HFFc6 (cell line): ENCODE data around the gene POU5F1. TPM values are rescaled to one million over a fixed set of nuclear protein-coding genes. Genes with fewer than 3 reads are reported as not detected.
"Not testable (repeated sequence)": the region's sequence is repeated elsewhere in the genome, so short reads cannot be mapped to it uniquely, and the experiment has no call there.

Experiments
- DNase-seq: peaks from one replicate; pipeline ENCODE4 v3.0.0-alpha.2; 2018
- H3K27ac Mint-ChIP-seq: 2 replicates; pipeline ENCODE4 v1.8.0; 2020; ENCODE audit warnings: mild to moderate bottlenecking, mixed read lengths
- H3K27me3 Mint-ChIP-seq: 2 replicates; pipeline ENCODE4 v1.8.0; 2021; ENCODE audit warnings: mild to moderate bottlenecking, moderate library complexity, mixed read lengths; ENCODE audit not compliant: insufficient read depth
- H3K36me3 Mint-ChIP-seq: 2 replicates; pipeline ENCODE4 v1.8.0; 2021; ENCODE audit warnings: low read depth, mixed read lengths
- H3K4me1 Mint-ChIP-seq: 2 replicates; pipeline ENCODE4 v1.8.0; 2020; ENCODE audit warnings: low read depth, mixed read lengths
- H3K4me3 Mint-ChIP-seq: 2 replicates; pipeline ENCODE4 v1.8.0; 2020; ENCODE audit warnings: mild to moderate bottlenecking, moderate library complexity, mixed read lengths
- H3K9me3 Mint-ChIP-seq: 2 replicates; pipeline ENCODE4 v1.8.0; 2020; ENCODE audit warnings: mild to moderate bottlenecking, mixed read lengths
- CTCF ChIP-seq: fragments of 200-600 bp; sonication (generic); IDR thresholded peaks from 2 replicates; pipeline ENCODE4 v1.5.0; 2021; ENCODE audit warnings: antibody characterized with exemption, mild to moderate bottlenecking
- total RNA-seq, 6 experiments: library from RNA; stranded (reverse); fragmentation: NEBNext Ultra II Directional; extraction: Animal tissue kit (Norgen Biotek cat#: 25700); gene quantifications; 2 replicates in 1 of 6; 3 replicates in 5 of 6; pipeline ENCODE4 v1.2.3, GENCODE V29; 2021

Gene POU5F1
- total RNA-seq, 6 experiments from 2014 or later, result 0.17 to 0.63 (median 0.33) TPM

GRCh38 chr6:31169123-31169857 lies 1.2 kb downstream of the POU5F1 start:
- H3K27ac Mint-ChIP-seq, result no peak overlapping the region
- peak; percentile 5 for DNase-seq
- H3K27me3 Mint-ChIP-seq, result no peaks in the 10 kb centered on the region; the same call in 1 of the 2 replicates
- H3K36me3 Mint-ChIP-seq, result 0 out of 2 replicates have a peak, but pooled peaks cover 4% of the 10 kb centered on the region
- H3K4me3 Mint-ChIP-seq, result no peak overlapping the region
- H3K4me1 Mint-ChIP-seq, result peaks cover 13% of the 10 kb centered on the region
- no peak for TF ChIP-seq CTCF
- H3K9me3 Mint-ChIP-seq, result no peaks in the 10 kb centered on the region

GRCh38 chr6:31168606-31169005 lies 1.9 kb downstream of the POU5F1 start:
- H3K4me3 Mint-ChIP-seq, result no peak overlapping the region
- TF ChIP-seq CTCF, result no peak
- H3K27me3 Mint-ChIP-seq, result no peaks in the 10 kb centered on the region; the same call in 1 of the 2 replicates
- peaks cover 17% of the 10 kb centered on the region for H3K4me1 Mint-ChIP-seq
- H3K9me3 Mint-ChIP-seq, result no peaks in the 10 kb centered on the region
- H3K36me3 Mint-ChIP-seq, result 0 out of 2 replicates have a peak, but pooled peaks cover 4% of the 10 kb centered on the region
- H3K27ac Mint-ChIP-seq, result no peak overlapping the region
- no peak for DNase-seq

- TF ChIP-seq CTCF, result no peak
- no peak overlapping the region for H3K4me3 Mint-ChIP-seq
- DNase-seq, result no peak
- H3K27ac Mint-ChIP-seq, result no peak overlapping the region
- H3K4me1 Mint-ChIP-seq, result peaks cover 26% of the 10 kb centered on the region
- no peaks in the 10 kb centered on the region for H3K9me3 Mint-ChIP-seq
- H3K27me3 Mint-ChIP-seq, result no peaks in the 10 kb centered on the region; the same call in 1 of the 2 replicates
- H3K36me3 Mint-ChIP-seq, result 0 out of 2 replicates have a peak, but pooled peaks cover 8% of the 10 kb centered on the region
Observed at GRCh38 chr6:31165986-31166385, 4.5 kb downstream of the POU5F1 start.

GRCh38 chr6:31165064-31165832 lies 5.2 kb downstream of the POU5F1 start:
- not testable (repeated sequence) for H3K9me3 Mint-ChIP-seq, H3K36me3 Mint-ChIP-seq, H3K27ac Mint-ChIP-seq, H3K27me3 Mint-ChIP-seq, H3K4me3 Mint-ChIP-seq, DNase-seq
- peaks cover 26% of the 10 kb centered on the region for H3K4me1 Mint-ChIP-seq

- not testable (repeated sequence) for H3K36me3 Mint-ChIP-seq, H3K27ac Mint-ChIP-seq, H3K27me3 Mint-ChIP-seq, H3K9me3 Mint-ChIP-seq, DNase-seq, H3K4me3 Mint-ChIP-seq
- H3K4me1 Mint-ChIP-seq, result peaks cover 31% of the 10 kb centered on the region
Observed at GRCh38 chr6:31164475-31165063, 5.9 kb downstream of the POU5F1 start.

GRCh38 chr6:31163922-31164321 lies 6.6 kb downstream of the POU5F1 start:
- Mint-ChIP-seq H3K27ac (no peak overlapping the region), H3K27me3 (no peaks in the 10 kb centered on the region; the same call in 1 of the 2 replicates), H3K9me3 (no peaks in the 10 kb centered on the region), H3K4me3 (no peak overlapping the region), H3K36me3 (0 out of 2 replicates have a peak, but pooled peaks cover 8% of the 10 kb centered on the region), H3K4me1 (peaks cover 33% of the 10 kb centered on the region)
- TF ChIP-seq CTCF, result no peak
- no peak for DNase-seq
